IMR-90 (cell line): ENCODE data around the gene NDUFB4. TPM values are rescaled to one million over a fixed set of nuclear protein-coding genes. Genes with fewer than 3 reads are reported as not detected.
A peak's percentile ranks its signal among the peaks of the same experiment; 100 is the strongest.

Source experiments
- ATAC-seq: fragments of 200-7000 bp; cut with Tn5 transposase; 2 replicates; pipeline ENCODE4 v1.9.1; 2020; ENCODE audit warnings: low read depth, mild to moderate bottlenecking, moderate library complexity
- BruUV-seq: library from RNA; stranded (reverse); fragments of 400-500 nt; replicated peaks from 2 replicates; lab custom pipeline; 2021; lab: Mats Ljungman, UMichigan
- CTCF ChIA-PET: fragments of 300-600 bp; formaldehyde crosslinking; extraction: SDS; loops from one replicate; lab custom pipeline; 2021; ENCODE audit warnings: antibody characterized with exemption; lab: Yijun Ruan, JAX
- POLR2A ChIA-PET: fragments of 300-600 bp; sonication (Branson Sonifier 250); formaldehyde crosslinking; loops from one replicate; lab custom pipeline; 2022; ENCODE audit warnings: antibody characterized with exemption; ENCODE audit not compliant: unreplicated experiment; lab: Charles Lee
- DNase-seq: peaks from one replicate; pipeline ENCODE4 v3.0.0; 2013
- H2AFZ ChIP-seq: replicated peaks from 2 replicates; pipeline ENCODE3; 2013; ENCODE audit warnings: low read length, mild to moderate bottlenecking; ENCODE audit not compliant: poor library complexity
- H2AK5ac ChIP-seq: 2 replicates; pipeline ENCODE4 v1.6.1; 2013; ENCODE audit warnings: low read depth, low read length, inconsistent platforms
- H2AK9ac ChIP-seq: replicated peaks from 2 replicates; pipeline ENCODE3; 2013; ENCODE audit warnings: mild to moderate bottlenecking, low read depth, low read length, moderate library complexity; ENCODE audit not compliant: poor library complexity
- H2BK120ac ChIP-seq: 2 replicates; pipeline ENCODE4 v1.6.1; 2013; ENCODE audit warnings: low read depth, low read length, inconsistent platforms
- H2BK15ac ChIP-seq: 3 replicates; pipeline ENCODE4 v1.6.1; 2013; ENCODE audit warnings: low read depth, low read length, inconsistent platforms
- H2BK20ac ChIP-seq: 2 replicates; pipeline ENCODE4 v1.6.1; 2013; ENCODE audit warnings: low read depth, mild to moderate bottlenecking, inconsistent platforms, low read length, moderate library complexity
- H2BK5ac ChIP-seq: 2 replicates; pipeline ENCODE4 v1.6.1; 2013; ENCODE audit warnings: mild to moderate bottlenecking, low read depth, low read length, inconsistent platforms; ENCODE audit not compliant: poor library complexity, severe bottlenecking
- H3K14ac ChIP-seq: replicated peaks from 2 replicates; pipeline ENCODE4 v1.6.1; 2013; ENCODE audit warnings: low read depth, low read length, inconsistent platforms
- H3K18ac ChIP-seq: 2 replicates; pipeline ENCODE4 v1.6.1; 2013; ENCODE audit warnings: low read depth, low read length, control low read depth
- H3K23ac ChIP-seq: 2 replicates; pipeline ENCODE4 v1.6.1; 2013; ENCODE audit warnings: low read depth, low read length, inconsistent platforms
- H3K27ac ChIP-seq: 2 replicates; pipeline ENCODE4 v1.5.1; 2013; ENCODE audit warnings: mild to moderate bottlenecking, control low read depth, low read length; ENCODE audit not compliant: insufficient read depth
- H3K27me3 ChIP-seq: 2 replicates; pipeline ENCODE4 v1.6.1; 2013; ENCODE audit warnings: low read length; ENCODE audit not compliant: control insufficient read depth, insufficient read depth
- H3K36me3 ChIP-seq: 2 replicates; pipeline ENCODE4 v1.6.1; 2013; ENCODE audit warnings: low read length, mixed read lengths; ENCODE audit not compliant: control insufficient read depth, insufficient read depth
- H3K4ac ChIP-seq: 2 replicates; pipeline ENCODE4 v1.6.1; 2013; ENCODE audit warnings: low read depth, low read length, inconsistent platforms
- H3K4me1 ChIP-seq: 2 replicates; pipeline ENCODE4 v1.6.1; 2013; ENCODE audit warnings: low read length, mixed read lengths; ENCODE audit not compliant: control insufficient read depth, insufficient read depth
- H3K4me2 ChIP-seq: 2 replicates; pipeline ENCODE4 v1.6.1; 2013; ENCODE audit warnings: low read depth, mild to moderate bottlenecking, control low read depth, low read length, moderate library complexity
- H3K4me3 ChIP-seq: 2 replicates; pipeline ENCODE4 v1.5.1; 2013; ENCODE audit warnings: low read depth, mild to moderate bottlenecking, control low read depth, low read length, moderate library complexity; ENCODE audit not compliant: insufficient read depth
- H3K56ac ChIP-seq: 2 replicates; pipeline ENCODE4 v1.6.1; 2013; ENCODE audit warnings: low read length, inconsistent platforms; ENCODE audit not compliant: insufficient read depth; ENCODE audit errors: extremely low read depth
- H3K79me1 ChIP-seq, 2 experiments: 2 replicates each; pipeline ENCODE4 v1.6.1; 2013; ENCODE audit warnings: low read length in 2 of 2, inconsistent platforms in 1 of 2, low read depth in 1 of 2
- H3K9ac ChIP-seq: 2 replicates; pipeline ENCODE4 v1.6.1; 2013; ENCODE audit warnings: low read depth, low read length, control low read depth
- H3K9me1 ChIP-seq: 2 replicates; pipeline ENCODE4 v1.6.1; 2013; ENCODE audit warnings: low read length, inconsistent platforms; ENCODE audit not compliant: insufficient read depth
- H3K9me3 ChIP-seq: 2 replicates; pipeline ENCODE4 v1.6.1; 2013; ENCODE audit warnings: low read length; ENCODE audit not compliant: control insufficient read depth, insufficient read depth
- H4K20me1 ChIP-seq: 2 replicates; pipeline ENCODE4 v1.6.1; 2013; ENCODE audit warnings: low read length, inconsistent platforms; ENCODE audit not compliant: insufficient read depth
- H4K5ac ChIP-seq: 2 replicates; pipeline ENCODE4 v1.6.1; 2013; ENCODE audit warnings: mild to moderate bottlenecking, low read depth, low read length, control low read depth
- H4K8ac ChIP-seq, 2 experiments: 2 replicates each; pipeline ENCODE4 v1.6.1; 2013; ENCODE audit warnings: low read depth in 2 of 2, low read length in 2 of 2, control low read depth in 1 of 2, inconsistent platforms in 1 of 2
- H4K91ac ChIP-seq: 2 replicates; pipeline ENCODE4 v1.6.1; 2013; ENCODE audit warnings: low read depth, low read length, inconsistent platforms; ENCODE audit not compliant: insufficient read depth
- BHLHE40 ChIP-seq: fragments of 150-350 bp; IDR thresholded peaks from 2 replicates; pipeline ENCODE4 v1.6.1; 2016; ENCODE audit warnings: mild to moderate bottlenecking, low read depth, low read length
- CEBPB ChIP-seq: IDR thresholded peaks from 2 replicates; pipeline ENCODE4 v1.6.1; 2012; ENCODE audit warnings: low read depth, low read length, improper control_type of control experiment
- MAFK ChIP-seq: IDR thresholded peaks from 2 replicates; pipeline ENCODE4 v1.6.1; 2012; ENCODE audit warnings: low read depth, low read length, improper control_type of control experiment
- MAZ ChIP-seq: IDR thresholded peaks from 2 replicates; pipeline ENCODE4 v1.6.1; 2012; ENCODE audit warnings: low read depth, mild to moderate bottlenecking, low read length, improper control_type of control experiment, moderate library complexity, borderline replicate concordance
- MXI1 ChIP-seq: IDR thresholded peaks from 2 replicates; pipeline ENCODE4 v1.6.1; 2012; ENCODE audit warnings: low read depth, mild to moderate bottlenecking, low read length, moderate library complexity, borderline replicate concordance
- RAD21 ChIP-seq: IDR thresholded peaks from 2 replicates; pipeline ENCODE4 v1.6.1; 2012; ENCODE audit warnings: low read length, improper control_type of control experiment
- RCOR1 ChIP-seq: IDR thresholded peaks from 2 replicates; pipeline ENCODE4 v1.6.1; 2012; ENCODE audit warnings: mild to moderate bottlenecking, low read length, improper control_type of control experiment; ENCODE audit not compliant: insufficient replicate concordance
- RFX5 ChIP-seq: IDR thresholded peaks from 2 replicates; pipeline ENCODE4 v1.8.0; 2012; ENCODE audit warnings: low read depth, mild to moderate bottlenecking, low read length, moderate library complexity
- SMC3 ChIP-seq: fragments of 150-350 bp; IDR thresholded peaks from 2 replicates; pipeline ENCODE4 v1.6.1; 2016; ENCODE audit warnings: low read depth, mild to moderate bottlenecking, antibody characterized with exemption, low read length, moderate library complexity
- WGBS, 2 experiments: methylation state at CpG; one replicate each; pipeline versions ENCODE4 v1.1.5 to v1.1.7; 2013; ENCODE audit warnings: missing lambda C conversion rate in 2 of 2; ENCODE audit not compliant: insufficient read length in 1 of 2; ENCODE audit errors: extremely low coverage in 2 of 2; 5-methylcytosine and 5-hydroxymethylcytosine counted together
- dilution Hi-C: fragments of 300-500 bp; cut with HindIII; formaldehyde crosslinking; loops from one replicate; pipeline ENCODE4 v1.14.3; 2018; ENCODE audit warnings: low sequenced_read_pairs; ENCODE audit not compliant: unreplicated experiment
- in situ Hi-C: fragments of 300-500 bp; cut with MboI; formaldehyde crosslinking; loops from 3 replicates; pipeline ENCODE4 v1.14.3; 2019; ENCODE audit warnings: low sequenced_read_pairs, inconsistent platforms, mixed read lengths
- intact Hi-C: fragments of 100-400 bp; cut with micrococcal nuclease; formaldehyde crosslinking; loops from 2 replicates; pipeline ENCODE4 v1.10.0; 2022
- polyA plus RNA-seq, 3 experiments: library from polyadenylated mRNA; depleted of rRNA; stranded (reverse); fragments of >200 nt; gene quantifications; 2 replicates each; pipeline ENCODE4 v1.2.3, GENCODE V29; 2012; ENCODE audit warnings: low replicate concordance in 1 of 3
- total RNA-seq: library from RNA; depleted of rRNA; stranded (reverse); fragments of >200 nt; gene quantifications from 2 replicates; pipeline ENCODE4 v1.2.3, GENCODE V29; 2012
- TF ChIP-seq, protein P1 (sequence below): fragments of 150-350 bp; IDR thresholded peaks from 2 replicates; pipeline ENCODE4 v1.6.1; 2017; ENCODE audit warnings: mild to moderate bottlenecking, antibody characterized with exemption, low read length, low read depth
- TF ChIP-seq, protein P2 (sequence below): conservative IDR thresholded peaks from 2 replicates; pipeline ENCODE4 v1.5.1; 2012; ENCODE audit warnings: mild to moderate bottlenecking, low read depth, low read length, improper control_type of control experiment

Gene NDUFB4
- total and polyA plus RNA-seq, 2 of the 4 experiments (the other 2 are of a cell fraction): 53.9 to 278 TPM

DNA sequence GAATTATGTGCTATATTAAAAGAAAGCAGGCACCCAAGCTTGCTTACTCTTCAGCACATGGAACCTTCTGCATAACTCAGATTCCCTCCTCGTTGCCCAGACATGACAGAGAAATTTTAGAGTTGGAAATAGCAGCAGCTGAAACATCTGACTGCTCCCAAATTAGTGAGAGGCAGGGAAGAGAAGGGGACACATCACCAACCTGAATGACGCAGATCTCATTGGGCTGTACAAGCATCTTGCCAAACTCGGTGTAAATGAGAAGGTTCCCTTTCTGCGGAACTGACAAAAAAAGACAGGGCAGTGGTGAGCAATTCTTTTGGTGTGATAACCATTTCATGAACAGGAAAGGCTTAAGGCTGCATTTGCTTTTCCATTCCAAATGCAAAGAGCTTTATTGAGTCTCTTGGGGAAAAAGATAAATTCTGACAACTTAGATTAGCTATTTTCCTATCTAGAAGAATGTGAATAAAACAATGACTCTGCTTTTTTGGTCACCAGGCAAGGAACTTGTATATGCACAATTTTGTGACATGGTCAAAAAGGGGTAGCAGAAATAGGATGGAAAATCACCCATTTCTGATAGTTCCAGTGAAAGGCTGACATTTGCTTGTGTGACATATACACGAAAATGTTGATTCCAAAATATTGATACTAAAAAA is 50.8 kb downstream of the NDUFB4 start:
- intact Hi-C loops: no loop called here
- Histone ChIP-seq H2BK20ac (peak overlapping the region; percentile 57; the same call in 1 of the 2 replicates), H2AK9ac (no peak overlapping the region), H3K9me1 (peaks cover 11% of the 10 kb centered on the region), H3K4me1 (peaks cover 32% of the 10 kb centered on the region), H2BK5ac (peak overlapping the region; percentile 50), H3K9ac (peak overlapping the region; percentile 49), H3K23ac (no peak overlapping the region), H2AK5ac (peak overlapping the region; percentile 68), H3K79me1 (no peaks in the 10 kb centered on the region), H4K8ac (no peak overlapping the region; a peak in 1 of 4 replicates), H2AFZ (no peak overlapping the region), H3K9me3 (no peaks in the 10 kb centered on the region), H3K14ac (peak overlapping the region; percentile 83; the same call in 1 of the 2 replicates), H3K36me3 (no peaks in the 10 kb centered on the region), H2BK120ac (peak overlapping the region; percentile 67), H3K4ac (peak overlapping the region; percentile 37; the same call in 1 of the 2 replicates), H3K18ac (peak overlapping the region; percentile 93; the same call in 1 of the 2 replicates), H4K20me1 (no peaks in the 10 kb centered on the region), H4K5ac (peak overlapping the region; percentile 72; the same call in 1 of the 2 replicates), H3K4me3 (no peak overlapping the region), H3K27ac (no peak overlapping the region), H3K4me2 (no peak overlapping the region), H2BK15ac (no peak overlapping the region; the same call in 2 of the 3 replicates), H3K56ac (no peak overlapping the region), H4K91ac (no peak overlapping the region), H3K27me3 (no peaks in the 10 kb centered on the region)
- TF ChIP-seq SMC3: no peak
- TF ChIP-seq, protein P1, sequence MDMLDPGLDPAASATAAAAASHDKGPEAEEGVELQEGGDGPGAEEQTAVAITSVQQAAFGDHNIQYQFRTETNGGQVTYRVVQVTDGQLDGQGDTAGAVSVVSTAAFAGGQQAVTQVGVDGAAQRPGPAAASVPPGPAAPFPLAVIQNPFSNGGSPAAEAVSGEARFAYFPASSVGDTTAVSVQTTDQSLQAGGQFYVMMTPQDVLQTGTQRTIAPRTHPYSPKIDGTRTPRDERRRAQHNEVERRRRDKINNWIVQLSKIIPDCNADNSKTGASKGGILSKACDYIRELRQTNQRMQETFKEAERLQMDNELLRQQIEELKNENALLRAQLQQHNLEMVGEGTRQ: no peak
- no peak for TF ChIP-seq MAZ
- TF ChIP-seq RAD21: no peak
- TF ChIP-seq MAFK: no peak
- TF ChIP-seq BHLHE40: no peak
- TF ChIP-seq, protein P2, sequence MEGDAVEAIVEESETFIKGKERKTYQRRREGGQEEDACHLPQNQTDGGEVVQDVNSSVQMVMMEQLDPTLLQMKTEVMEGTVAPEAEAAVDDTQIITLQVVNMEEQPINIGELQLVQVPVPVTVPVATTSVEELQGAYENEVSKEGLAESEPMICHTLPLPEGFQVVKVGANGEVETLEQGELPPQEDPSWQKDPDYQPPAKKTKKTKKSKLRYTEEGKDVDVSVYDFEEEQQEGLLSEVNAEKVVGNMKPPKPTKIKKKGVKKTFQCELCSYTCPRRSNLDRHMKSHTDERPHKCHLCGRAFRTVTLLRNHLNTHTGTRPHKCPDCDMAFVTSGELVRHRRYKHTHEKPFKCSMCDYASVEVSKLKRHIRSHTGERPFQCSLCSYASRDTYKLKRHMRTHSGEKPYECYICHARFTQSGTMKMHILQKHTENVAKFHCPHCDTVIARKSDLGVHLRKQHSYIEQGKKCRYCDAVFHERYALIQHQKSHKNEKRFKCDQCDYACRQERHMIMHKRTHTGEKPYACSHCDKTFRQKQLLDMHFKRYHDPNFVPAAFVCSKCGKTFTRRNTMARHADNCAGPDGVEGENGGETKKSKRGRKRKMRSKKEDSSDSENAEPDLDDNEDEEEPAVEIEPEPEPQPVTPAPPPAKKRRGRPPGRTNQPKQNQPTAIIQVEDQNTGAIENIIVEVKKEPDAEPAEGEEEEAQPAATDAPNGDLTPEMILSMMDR: no peak
- TF ChIP-seq MXI1: no peak
- no peak for TF ChIP-seq RFX5
- TF ChIP-seq RCOR1: no peak
- TF ChIP-seq CEBPB: no peak
- in situ Hi-C loops: no loop called here
- POLR2A ChIA-PET: no interaction called here
- ATAC-seq (no peak), DNase-seq (no peak)
- CTCF ChIA-PET: no interaction called here
- WGBS, 2 experiments: no CpG with 5 or more reads among the region's 5 CpGs
- BruUV-seq: no TSS peak
- dilution Hi-C loops: no loop called here
